SH-SY5Y (cell line): ENCODE data around the gene GSTA5.

Source experiments
- GATA2 ChIP-seq: IDR thresholded peaks from 2 replicates; pipeline ENCODE4 v1.6.1; 2011; ENCODE audit warnings: mild to moderate bottlenecking, low read depth, low read length
- GATA3 ChIP-seq: IDR thresholded peaks from 2 replicates; pipeline ENCODE4 v1.6.1; 2011; ENCODE audit warnings: low read depth, mild to moderate bottlenecking, low read length, moderate library complexity

DNA sequence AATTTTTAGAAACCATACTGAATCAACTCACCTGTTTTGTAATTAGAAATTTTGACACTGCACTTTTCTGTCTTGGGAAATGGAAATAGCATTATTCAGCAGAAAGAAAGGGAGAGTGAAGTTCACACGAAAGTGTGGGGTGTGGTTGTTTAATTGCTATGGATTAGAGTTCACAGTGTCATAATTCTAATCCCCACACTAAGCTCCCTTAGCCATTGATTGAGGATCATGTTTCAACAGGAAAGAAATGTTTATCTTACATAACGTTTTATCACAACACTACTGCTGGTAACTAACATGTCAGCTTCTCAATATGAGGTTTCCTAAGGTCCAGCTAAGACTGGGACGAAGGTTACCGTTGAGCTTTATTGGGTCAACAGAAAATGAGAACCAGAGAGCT, 31.4 kb upstream of the GSTA5 start:
- TF ChIP-seq GATA2 (no peak), GATA3 (no peak)
